Stimulated activated CD8-positive, alpha-beta memory T cell treated with anti-CD3 and anti-CD28 coated beads, Interleukin-15, amount 100 ng/mL, for 24 hours (primary cell): Measurements from ENCODE around the gene FAM117A.
"Not testable (repeated sequence)": the region's sequence is repeated elsewhere in the genome, so short reads cannot be mapped to it uniquely, and the experiment has no call there.

Experiments used
- DNase-seq: peaks from one replicate; pipeline ENCODE4 v3.0.0-alpha.2; 2020; ENCODE audit warnings: low read depth

Gene FAM117A

DNA sequence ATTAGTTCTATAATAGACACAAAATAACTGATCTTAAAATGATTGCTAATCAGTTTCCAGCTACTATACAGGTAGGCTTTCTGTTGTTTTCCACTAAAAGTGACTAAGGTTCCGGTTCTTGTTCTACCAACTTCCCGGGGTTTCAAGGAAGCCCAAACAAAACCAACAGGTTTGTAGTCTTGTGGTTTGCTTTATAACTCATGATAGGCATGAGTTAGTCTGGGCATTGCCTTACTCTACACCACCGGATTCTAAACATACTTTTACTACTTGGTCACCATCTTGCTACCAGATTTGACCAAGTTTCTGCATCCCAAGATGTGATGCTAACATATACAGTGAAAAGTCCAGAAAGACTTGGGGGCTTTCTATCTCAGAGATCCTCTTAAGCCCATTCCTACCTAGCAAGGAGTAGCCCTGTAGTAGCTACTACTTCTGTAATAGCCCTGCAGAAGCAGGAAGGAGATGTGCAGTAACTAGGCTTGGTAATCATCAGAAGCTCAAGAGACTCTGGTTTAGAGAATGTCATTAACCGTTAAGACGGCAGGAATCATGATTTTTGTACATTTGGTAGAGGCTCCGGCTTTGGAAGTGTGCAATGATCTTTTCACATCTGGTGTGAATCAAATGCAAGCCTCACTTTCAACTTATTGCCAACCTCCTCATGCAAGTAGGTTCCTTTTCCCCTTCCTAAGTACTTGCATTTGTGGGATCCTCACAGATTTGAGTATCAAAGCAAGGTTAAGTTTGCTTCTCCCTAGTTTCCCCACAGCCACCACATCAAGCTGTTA, 1.6 kb downstream of the FAM117A start:
- no peak for DNase-seq

GRCh38 chr17:49760932-49761558, 2.9 kb downstream of the FAM117A start:
- DNase-seq = no peak

- no peak for DNase-seq
These were observed 3.6 kb downstream of the FAM117A start for GRCh38 chr17:49760296-49760695.

DNA sequence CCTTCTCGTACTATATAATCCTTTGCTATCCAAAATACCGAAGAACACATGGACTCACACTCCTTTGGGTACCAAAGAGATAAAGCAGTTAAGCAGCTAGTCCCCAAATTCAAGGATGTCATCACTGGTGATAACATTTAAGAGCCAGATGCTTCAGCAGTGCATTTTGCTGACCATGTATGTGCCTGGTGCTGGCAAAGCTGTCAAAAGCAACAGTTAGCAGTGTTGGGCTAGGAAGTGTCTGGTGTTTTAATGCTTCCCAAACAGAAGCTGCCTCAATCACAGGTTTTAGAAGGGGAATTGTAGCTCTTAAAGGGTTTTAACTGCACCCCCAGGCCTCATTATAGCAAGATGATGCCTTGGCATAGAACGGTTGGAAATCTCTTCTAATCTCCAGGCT, 4.7 kb downstream of the FAM117A start:
- no peak for DNase-seq

DNA sequence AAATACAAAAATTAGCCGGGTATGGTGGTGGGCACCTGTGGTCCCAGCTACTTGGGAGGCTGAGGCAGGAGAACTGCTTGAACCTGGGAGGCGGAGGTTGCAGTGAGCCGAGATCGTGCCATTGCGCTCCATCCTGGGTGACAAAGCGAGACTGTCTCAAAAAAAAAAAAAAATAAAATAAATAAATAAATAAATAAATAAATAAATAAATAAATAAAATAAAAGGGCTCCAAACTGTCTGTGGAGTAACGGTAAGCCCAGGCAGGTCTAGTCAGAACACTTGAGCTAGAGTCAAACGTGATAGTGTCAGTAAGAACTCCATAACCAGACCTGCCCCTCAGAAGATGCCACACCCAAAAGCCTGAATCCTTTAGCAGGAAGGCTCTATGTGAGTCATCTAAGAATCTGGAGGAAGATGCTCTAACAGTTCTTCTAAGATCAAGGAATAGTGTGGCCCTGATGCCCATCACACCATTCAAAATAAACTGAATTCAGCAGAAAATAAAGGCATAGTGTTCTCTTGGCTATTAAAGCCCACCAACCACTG, 5.4 kb downstream of the FAM117A start:
- not testable (repeated sequence) for DNase-seq

DNA sequence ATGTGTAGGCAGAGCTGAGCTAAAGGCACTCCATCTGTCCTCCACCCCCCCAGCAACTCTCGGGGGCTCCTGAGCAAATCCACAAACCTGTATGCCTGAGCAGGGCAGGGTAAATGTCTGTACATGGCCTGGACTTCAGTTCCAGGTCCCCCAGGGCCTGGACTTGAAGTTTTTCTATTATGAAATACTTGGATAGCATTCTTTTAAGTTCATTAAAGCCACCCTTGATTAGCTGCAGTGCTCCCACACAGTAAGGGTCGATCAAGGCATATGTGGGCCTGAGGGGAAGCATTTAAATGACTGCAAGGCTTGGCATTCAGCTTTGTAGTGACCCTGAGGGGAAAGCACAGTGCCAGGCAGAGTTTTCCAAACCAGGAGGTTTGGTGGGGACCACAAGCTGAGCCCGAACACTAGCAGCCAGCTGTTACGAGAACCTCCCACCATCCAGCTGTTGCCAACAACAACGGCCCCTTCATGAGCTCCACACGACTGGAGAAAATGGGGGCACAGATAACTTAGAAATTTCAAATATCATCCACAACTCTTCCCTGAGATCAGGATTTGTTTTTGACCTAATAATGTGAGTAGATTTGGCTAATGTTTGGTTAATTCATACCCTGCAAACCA, 6.7 kb downstream of the FAM117A start:
- no peak for DNase-seq

DNA sequence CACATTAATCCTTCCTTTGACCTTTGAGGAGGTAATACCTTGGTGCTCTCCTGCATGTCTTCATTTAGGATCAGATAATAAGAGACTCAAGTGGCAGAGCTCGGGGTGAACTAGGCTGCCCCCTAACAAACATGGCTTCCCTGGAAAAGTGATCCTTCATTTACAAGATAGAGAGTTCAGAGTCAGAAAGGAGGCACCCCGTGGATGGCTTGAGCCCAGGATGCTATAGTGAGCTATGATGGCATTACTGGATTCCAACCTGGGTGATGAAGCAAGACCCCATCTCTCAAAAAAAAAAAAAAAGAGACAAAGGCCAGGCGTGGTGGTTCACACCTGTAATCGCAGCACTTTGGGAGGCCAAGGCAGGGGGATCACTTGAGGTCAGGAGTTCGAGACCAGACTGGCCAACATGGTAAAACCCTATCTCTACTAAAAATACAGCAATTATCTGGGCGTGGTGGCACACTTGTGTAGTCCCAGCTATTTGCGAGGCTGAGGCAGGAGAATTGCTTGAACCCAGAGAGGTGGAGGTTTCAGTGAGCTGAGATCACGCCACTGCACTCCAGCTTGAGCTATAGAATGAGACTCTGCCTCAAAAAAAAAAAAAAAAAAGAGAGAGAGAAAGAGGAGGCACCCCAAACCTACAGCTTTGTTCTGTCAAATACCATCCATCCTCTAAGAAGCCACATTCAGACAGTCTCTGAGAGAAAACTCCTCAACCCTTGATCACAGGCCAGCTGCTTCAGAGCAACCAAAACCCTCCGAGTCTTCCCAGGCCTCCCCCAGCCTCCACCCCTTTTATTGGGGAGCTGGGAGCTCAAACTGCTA, 7.4 kb downstream of the FAM117A start:
- DNase-seq = no peak

DNA sequence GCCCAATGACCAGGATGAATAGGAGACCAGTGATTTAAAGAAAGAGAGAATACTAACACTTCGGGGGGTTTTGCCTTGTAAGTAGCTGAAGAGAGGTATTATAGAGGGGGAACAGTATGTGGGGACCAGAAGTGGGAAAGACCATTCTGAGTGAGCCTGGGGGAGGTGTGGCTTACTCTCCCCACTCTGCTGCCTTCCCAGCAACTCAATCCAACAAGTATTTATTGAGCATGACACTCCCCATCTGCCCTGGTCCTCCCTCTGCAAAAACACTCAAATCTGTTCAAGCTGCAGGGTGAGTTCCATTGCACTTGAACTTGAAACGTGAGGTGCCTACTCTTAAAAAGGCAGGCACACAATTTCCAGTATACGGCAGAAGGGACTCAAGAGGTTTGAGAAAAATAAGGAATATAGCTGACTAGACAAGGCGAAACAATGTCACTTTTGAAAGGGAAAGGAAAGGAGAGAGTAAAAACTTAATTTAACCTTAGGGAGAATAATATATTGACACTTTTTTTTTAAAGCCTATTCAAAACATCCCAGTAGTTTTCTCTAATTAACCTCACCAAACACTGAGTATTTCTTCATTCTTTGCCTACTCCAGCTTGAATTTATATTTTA, 8.2 kb downstream of the FAM117A start:
- DNase-seq = no peak

GRCh38 chr17:49753959-49754391, 10.0 kb downstream of the FAM117A start:
- no peak for DNase-seq

GRCh38 chr17:49752508-49752907, 11.4 kb downstream of the FAM117A start:
- DNase-seq = no peak

- DNase-seq = no peak
These were observed 14.2 kb downstream of the FAM117A start for GRCh38 chr17:49749730-49750129.

DNA sequence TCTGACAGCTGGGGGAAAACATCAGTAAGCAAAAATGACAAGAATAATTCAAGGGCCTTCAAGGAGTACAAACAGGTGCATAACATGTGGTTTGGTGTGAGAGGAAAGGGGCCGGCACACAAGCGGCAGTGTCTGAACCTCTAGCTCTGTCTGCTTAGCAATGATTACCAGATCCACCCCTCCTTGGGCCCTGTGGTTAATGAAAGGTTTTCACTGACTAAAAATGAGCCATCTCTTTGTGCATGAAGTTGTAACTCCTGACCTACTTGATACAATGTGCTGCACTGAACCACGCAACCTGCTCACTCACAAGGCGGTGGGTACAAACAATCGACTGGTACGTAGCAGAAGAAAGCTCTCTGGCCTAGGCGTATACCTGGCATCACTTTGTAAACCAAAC, 15.1 kb downstream of the FAM117A start:
- DNase-seq = no peak

GRCh38 chr17:49748223-49748622, 15.7 kb downstream of the FAM117A start:
- DNase-seq = no peak

GRCh38 chr17:49747632-49748031, 16.3 kb downstream of the FAM117A start:
- no peak for DNase-seq

- no peak for DNase-seq
These were observed 17.0 kb downstream of the FAM117A start for GRCh38 chr17:49746791-49747490.

DNA sequence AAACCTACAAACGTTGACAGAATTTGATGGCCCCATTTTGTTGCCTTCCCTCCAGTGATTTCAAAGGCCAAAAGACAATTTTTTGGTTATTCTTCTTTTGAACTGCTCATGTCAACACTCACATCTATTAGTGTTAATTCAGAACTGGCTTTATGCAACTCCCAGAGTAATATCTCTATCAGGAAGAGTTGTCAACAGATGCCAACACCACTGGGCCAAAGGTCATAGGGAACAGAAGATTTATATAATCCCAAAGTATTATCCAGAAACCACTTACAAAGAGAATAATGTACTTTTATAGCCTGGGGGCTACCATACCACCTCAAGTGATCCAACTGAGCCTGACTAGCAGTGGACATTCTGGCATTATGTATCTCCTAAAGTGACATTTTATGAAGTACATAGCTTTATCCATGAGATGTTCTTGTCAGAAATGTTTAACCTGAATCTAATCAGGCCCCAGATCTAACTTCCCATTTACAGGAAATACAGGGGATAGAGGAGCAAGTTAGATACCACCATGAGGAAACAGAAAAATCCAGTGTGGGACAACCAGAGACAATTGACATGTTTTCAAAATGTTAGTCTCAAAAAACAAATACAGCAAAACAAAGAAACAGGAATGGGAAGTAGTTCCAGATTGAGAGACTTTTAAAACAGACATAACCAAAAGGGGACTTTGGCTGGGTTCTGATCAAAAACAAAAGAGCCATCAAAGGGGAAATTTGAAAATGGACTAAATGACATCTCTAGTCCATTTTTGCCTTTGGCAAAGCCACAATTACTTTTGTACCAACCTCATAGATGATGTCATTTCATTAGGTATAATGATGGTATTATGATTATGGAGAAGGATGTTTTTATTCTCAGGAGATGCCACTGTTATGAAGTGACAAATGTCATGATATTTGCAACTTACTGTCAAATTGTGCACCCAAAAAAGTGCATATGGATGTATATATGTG, 18.5 kb downstream of the FAM117A start:
- no peak for DNase-seq

DNA sequence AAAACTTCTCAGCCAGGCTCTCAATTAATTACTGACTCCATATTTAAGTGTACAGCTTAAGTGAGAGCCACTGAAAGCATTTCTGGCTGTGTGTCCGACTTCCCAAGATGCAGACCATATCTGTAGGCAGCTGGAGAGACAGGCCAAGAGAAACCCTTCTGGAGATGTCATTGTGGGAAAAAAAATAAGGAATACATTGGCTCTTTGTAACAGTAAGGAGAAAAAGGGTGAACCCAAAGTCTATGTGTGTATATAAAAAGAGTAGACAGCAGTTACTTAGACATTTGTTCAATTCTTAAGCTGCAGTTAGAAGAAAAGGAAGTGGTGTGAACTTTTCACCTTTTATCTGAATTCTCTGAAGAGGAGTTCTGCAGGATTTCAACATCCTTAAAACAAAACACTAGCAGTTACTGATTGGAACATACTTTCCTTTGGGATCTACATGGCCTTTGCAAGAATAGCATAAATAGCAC, 21.7 kb downstream of the FAM117A start:
- no peak for DNase-seq

- DNase-seq = no peak
These were observed 22.2 kb downstream of the FAM117A start for GRCh38 chr17:49741692-49742076.

DNA sequence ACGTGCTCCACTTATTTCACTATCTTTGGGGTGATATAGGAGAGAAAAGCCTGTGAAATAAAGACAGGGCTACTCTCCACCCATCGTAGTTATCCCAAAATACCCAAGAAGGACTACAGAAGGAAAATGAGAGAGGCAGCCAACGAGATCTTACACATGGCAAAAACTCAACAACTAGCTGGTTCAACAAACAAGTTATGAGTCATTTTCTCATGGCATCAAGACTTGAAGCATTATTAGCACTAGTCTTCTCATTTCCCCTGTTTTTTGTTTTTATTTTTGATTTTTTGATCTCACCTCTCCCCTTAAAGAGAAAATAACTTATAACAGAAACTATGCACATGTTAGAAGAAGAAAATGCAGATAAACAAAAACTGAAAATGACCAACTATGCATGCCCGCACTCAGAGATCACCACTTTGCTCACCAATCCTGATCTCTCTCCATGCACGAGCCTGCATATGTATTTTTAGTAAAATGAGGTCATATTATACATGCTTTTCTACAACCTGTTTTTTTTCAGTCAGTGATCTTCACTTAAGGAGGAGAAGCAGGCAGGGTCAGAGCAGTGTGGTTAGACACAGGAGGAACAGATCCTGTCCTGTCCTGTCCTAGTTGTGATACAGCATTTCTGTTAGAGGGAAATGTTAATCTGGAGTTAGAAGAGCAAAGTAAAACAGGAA, 22.8 kb downstream of the FAM117A start:
- DNase-seq = no peak
